ENCODE measurements around the gene FRMPD4.

- no peak for TF ChIP-seq EZH2 (IDR thresholded peaks at IDR 0.05)
- TF ChIP-seq POLR2AphosphoS5 (IDR thresholded peaks at IDR 0.05; ENCODE audit: borderline replicate concordance, low read depth, low read length), result no peak
These were observed 432.7 kb downstream of the FRMPD4 start for GRCh38 chrX:12570859-12571501.

Data from SK-N-MC (cell line).